ENCODE results near the gene C1QL3. TPM values are rescaled to one million over a fixed set of nuclear protein-coding genes. Genes with fewer than 3 reads are reported as not detected.

Gene C1QL3
- total RNA-seq, 1 donor from 2014 or later, result not detected

- Mint-ChIP-seq H3K36me3 (ENCODE audit: low read depth) (no peaks in the 10 kb centered on the region), H3K27me3 (ENCODE audit: insufficient read depth) (peaks cover 40% of the 10 kb centered on the region), H3K4me3 (no peak overlapping the region), H3K4me1 (ENCODE audit: low read depth) (no peaks in the 10 kb centered on the region), H3K27ac (no peak overlapping the region), H3K9me3 (no peaks in the 10 kb centered on the region)
- DNase-seq (ENCODE audit: low spot score), result no peak
- intact Hi-C loops (cut with micrococcal nuclease), result no loop called here
Observed at GRCh38 chr10:16527452-16527851, 5.8 kb upstream of the C1QL3 start.

GRCh38 chr10:16520900-16521299 is 779 bp downstream of the C1QL3 start:
- peaks cover 50% of the 10 kb centered on the region for H3K27me3 Mint-ChIP-seq (ENCODE audit: insufficient read depth)
- intact Hi-C loops (cut with micrococcal nuclease), result loop anchor here (1.0 kb wide), 1 partner anchor 85 kb away; no protein-coding TSS in a partner anchor
- no peaks in the 10 kb centered on the region for H3K36me3 Mint-ChIP-seq (ENCODE audit: low read depth)
- H3K27ac Mint-ChIP-seq, result no peak overlapping the region
- DNase-seq (ENCODE audit: low spot score), result peak; percentile 2
- H3K4me3 Mint-ChIP-seq, result peak overlapping the region; percentile 19
- no peaks in the 10 kb centered on the region for H3K4me1 Mint-ChIP-seq (ENCODE audit: low read depth)
- H3K9me3 Mint-ChIP-seq, result no peaks in the 10 kb centered on the region

- no peaks in the 10 kb centered on the region for H3K4me1 Mint-ChIP-seq (ENCODE audit: low read depth)
- H3K9me3 Mint-ChIP-seq, result no peaks in the 10 kb centered on the region
- intact Hi-C loops (cut with micrococcal nuclease), result no loop called here
- no peak overlapping the region for H3K27ac Mint-ChIP-seq
- peaks cover 47% of the 10 kb centered on the region for H3K27me3 Mint-ChIP-seq (ENCODE audit: insufficient read depth)
- no peak for DNase-seq (ENCODE audit: low spot score)
- H3K4me3 Mint-ChIP-seq, result peak overlapping the region; percentile 68
- H3K36me3 Mint-ChIP-seq (ENCODE audit: low read depth), result no peaks in the 10 kb centered on the region
Observed at GRCh38 chr10:16519908-16520861, 1.5 kb downstream of the C1QL3 start.

- Mint-ChIP-seq H3K9me3 (no peaks in the 10 kb centered on the region), H3K27ac (no peak overlapping the region), H3K4me1 (ENCODE audit: low read depth) (no peaks in the 10 kb centered on the region), H3K36me3 (ENCODE audit: low read depth) (no peaks in the 10 kb centered on the region), H3K4me3 (peak overlapping the region; percentile 68), H3K27me3 (ENCODE audit: insufficient read depth) (peaks cover 42% of the 10 kb centered on the region)
- intact Hi-C loops (cut with micrococcal nuclease), result no loop called here
- no peak for DNase-seq (ENCODE audit: low spot score)
Observed at GRCh38 chr10:16519250-16519907, 2.3 kb downstream of the C1QL3 start.

- Mint-ChIP-seq H3K4me3 (no peak overlapping the region), H3K9me3 (no peaks in the 10 kb centered on the region), H3K27ac (no peak overlapping the region), H3K36me3 (ENCODE audit: low read depth) (no peaks in the 10 kb centered on the region), H3K27me3 (ENCODE audit: insufficient read depth) (peaks cover 39% of the 10 kb centered on the region), H3K4me1 (ENCODE audit: low read depth) (no peaks in the 10 kb centered on the region)
- no peak for DNase-seq (ENCODE audit: low spot score)
- intact Hi-C loops (cut with micrococcal nuclease), result no loop called here
Observed at GRCh38 chr10:16518822-16519221, 2.9 kb downstream of the C1QL3 start.

GRCh38 chr10:16510843-16511242 is 10.8 kb downstream of the C1QL3 start:
- intact Hi-C loops (cut with micrococcal nuclease), result no loop called here
- Mint-ChIP-seq H3K4me1 (ENCODE audit: low read depth) (no peaks in the 10 kb centered on the region), H3K36me3 (ENCODE audit: low read depth) (peaks cover 5% of the 10 kb centered on the region), H3K4me3 (no peak overlapping the region), H3K9me3 (no peaks in the 10 kb centered on the region), H3K27ac (no peak overlapping the region), H3K27me3 (ENCODE audit: insufficient read depth) (no peaks in the 10 kb centered on the region)
- DNase-seq (ENCODE audit: low spot score), result no peak

- Mint-ChIP-seq H3K4me3 (no peak overlapping the region), H3K36me3 (ENCODE audit: low read depth) (peaks cover 5% of the 10 kb centered on the region), H3K9me3 (no peaks in the 10 kb centered on the region), H3K27me3 (ENCODE audit: insufficient read depth) (no peaks in the 10 kb centered on the region), H3K27ac (no peak overlapping the region), H3K4me1 (ENCODE audit: low read depth) (no peaks in the 10 kb centered on the region)
- DNase-seq (ENCODE audit: low spot score), result no peak
- intact Hi-C loops (cut with micrococcal nuclease), result no loop called here
Observed at GRCh38 chr10:16509996-16510395, 11.7 kb downstream of the C1QL3 start.

GRCh38 chr10:16505161-16505560 is 16.5 kb downstream of the C1QL3 start:
- Mint-ChIP-seq H3K36me3 (ENCODE audit: low read depth) (peaks cover 3% of the 10 kb centered on the region), H3K4me3 (no peak overlapping the region), H3K27me3 (ENCODE audit: insufficient read depth) (no peaks in the 10 kb centered on the region), H3K27ac (no peak overlapping the region), H3K4me1 (ENCODE audit: low read depth) (no peaks in the 10 kb centered on the region), H3K9me3 (no peaks in the 10 kb centered on the region)
- no peak for DNase-seq (ENCODE audit: low spot score)
- intact Hi-C loops (cut with micrococcal nuclease), result no loop called here

- DNase-seq (ENCODE audit: low spot score), result no peak
- Mint-ChIP-seq H3K4me1 (ENCODE audit: low read depth) (no peaks in the 10 kb centered on the region), H3K4me3 (no peak overlapping the region), H3K9me3 (no peaks in the 10 kb centered on the region), H3K27me3 (ENCODE audit: insufficient read depth) (no peaks in the 10 kb centered on the region), H3K27ac (no peak overlapping the region), H3K36me3 (ENCODE audit: low read depth) (no peaks in the 10 kb centered on the region)
- intact Hi-C loops (cut with micrococcal nuclease), result no loop called here
Observed at GRCh38 chr10:16497911-16498310, 23.8 kb downstream of the C1QL3 start.

- H3K4me3 Mint-ChIP-seq, result no peak overlapping the region
- H3K4me1 Mint-ChIP-seq (ENCODE audit: low read depth), result no peaks in the 10 kb centered on the region
- no peaks in the 10 kb centered on the region for H3K36me3 Mint-ChIP-seq (ENCODE audit: low read depth)
- no peaks in the 10 kb centered on the region for H3K27me3 Mint-ChIP-seq (ENCODE audit: insufficient read depth)
- H3K9me3 Mint-ChIP-seq, result no peaks in the 10 kb centered on the region
- intact Hi-C loops (cut with micrococcal nuclease), result no loop called here
- DNase-seq (ENCODE audit: low spot score), result no peak
- H3K27ac Mint-ChIP-seq, result no peak overlapping the region
Observed at GRCh38 chr10:16493884-16494536, 27.7 kb downstream of the C1QL3 start.

- no peak for DNase-seq (ENCODE audit: low spot score)
- Mint-ChIP-seq H3K27me3 (ENCODE audit: insufficient read depth) (no peaks in the 10 kb centered on the region), H3K27ac (no peak overlapping the region), H3K4me3 (no peak overlapping the region), H3K4me1 (ENCODE audit: low read depth) (no peaks in the 10 kb centered on the region), H3K9me3 (no peaks in the 10 kb centered on the region), H3K36me3 (ENCODE audit: low read depth) (no peaks in the 10 kb centered on the region)
- intact Hi-C loops (cut with micrococcal nuclease), result no loop called here
Observed at GRCh38 chr10:16491933-16492332, 29.7 kb downstream of the C1QL3 start.

- Mint-ChIP-seq H3K27ac (no peak overlapping the region), H3K4me3 (no peak overlapping the region)
- DNase-seq (ENCODE audit: low spot score), result no peak
Observed at GRCh38 chr10:16490511-16490910, 31.2 kb downstream of the C1QL3 start.

More at GRCh38 chr10:16490511-16490910, 31.2 kb downstream of the C1QL3 start:
- Mint-ChIP-seq H3K27me3 (ENCODE audit: insufficient read depth) (no peaks in the 10 kb centered on the region), H3K4me1 (ENCODE audit: low read depth) (no peaks in the 10 kb centered on the region), H3K9me3 (no peaks in the 10 kb centered on the region), H3K36me3 (ENCODE audit: low read depth) (peaks cover 3% of the 10 kb centered on the region)
- intact Hi-C loops (cut with micrococcal nuclease), result no loop called here

Data from activated T-helper 1 cell treated with anti-CD3 and anti-CD28 coated beads, Interleukin-12 subunit alpha, Interleukin-12 subunit beta, Interleukin-2, Interleukin-4 antibody, amounts not matched to agents 30 ng/mL and 10 ng/mL and 1 ng/mL, durations not matched to agents 14 hours and 24 hours and 36 hours (primary cell).